GM21737 (cell line): ENCODE data around the gene SLC26A11.
A peak's percentile ranks its signal among the peaks of the same experiment; 100 is the strongest.
"Not testable (repeated sequence)": the region's sequence is repeated elsewhere in the genome, so short reads cannot be mapped to it uniquely, and the experiment has no call there.

Experiments used
- ATAC-seq: cut with Tn5 transposase; IDR thresholded peaks from one replicate; pipeline ENCODE4 v1.9.1; 2021; ENCODE audit warnings: mild to moderate bottlenecking, moderate library complexity; ENCODE audit not compliant: unreplicated experiment

Gene SLC26A11

GRCh38 chr17:80237386-80237785 lies 17.2 kb downstream of the SLC26A11 start:
- no peak for ATAC-seq

DNA sequence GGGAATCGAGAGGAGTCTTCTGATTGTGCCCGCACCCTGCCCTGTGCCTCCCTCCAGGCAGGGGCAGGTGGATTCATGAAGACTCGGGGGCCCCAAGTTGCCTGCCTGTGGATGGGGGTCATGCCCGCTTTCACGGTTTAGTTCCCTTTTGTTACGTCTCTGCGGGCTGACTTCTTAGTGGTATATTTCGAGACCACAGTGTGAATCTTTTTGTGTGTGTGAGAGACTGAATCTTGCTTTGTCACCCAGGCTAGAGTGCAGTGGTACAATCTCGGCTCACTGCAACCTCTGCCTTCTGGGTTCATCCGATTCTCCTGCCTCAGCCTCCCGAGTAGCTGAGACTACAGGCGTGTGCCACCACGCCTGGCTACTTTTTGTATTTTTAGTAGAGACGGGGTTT lies 22.3 kb downstream of the SLC26A11 start:
- no peak for ATAC-seq

DNA sequence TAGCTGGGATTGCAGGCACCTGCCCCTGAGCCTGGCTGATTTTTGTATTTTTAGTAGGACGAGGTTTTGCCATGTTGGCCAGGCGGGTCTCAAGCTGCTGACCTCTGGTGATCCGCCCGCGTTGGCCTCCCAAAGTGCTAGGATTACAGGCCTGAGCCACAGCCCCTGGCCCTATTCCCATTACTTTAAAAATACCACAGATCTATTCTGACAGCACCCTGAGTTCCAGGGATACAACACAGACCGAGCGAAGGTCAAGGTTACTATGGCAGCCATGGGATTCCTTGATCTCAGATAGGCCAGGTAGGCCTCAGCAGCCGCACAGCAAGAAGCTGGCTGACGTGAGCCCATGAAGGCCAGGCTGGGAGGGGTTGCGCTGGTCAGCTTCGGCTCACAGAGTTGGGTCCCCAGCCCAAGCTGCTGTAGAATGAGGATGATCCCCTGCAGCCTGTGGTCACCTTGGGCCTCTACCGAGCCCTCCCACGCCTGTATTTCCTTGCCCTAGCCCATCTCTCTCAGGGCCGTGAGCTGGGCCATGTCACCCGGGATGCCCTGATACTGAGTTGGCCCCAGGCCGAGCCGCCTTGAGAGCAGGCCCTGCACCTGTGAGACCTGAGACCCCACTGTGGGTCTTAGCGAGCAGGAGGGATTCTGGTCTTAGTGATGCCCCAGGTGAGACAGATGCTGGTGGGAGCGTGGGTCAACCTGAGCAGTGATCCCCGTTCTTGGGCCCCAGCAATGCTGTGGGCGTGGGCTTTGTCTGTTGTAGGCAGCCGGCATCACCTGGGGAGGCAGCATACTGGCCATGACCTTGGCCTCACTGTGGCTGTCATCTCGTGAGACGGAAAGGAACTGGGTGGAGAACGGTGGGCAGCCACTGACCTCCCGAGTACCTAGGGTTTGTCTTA lies 23.6 kb downstream of the SLC26A11 start:
- ATAC-seq, result no peak

DNA sequence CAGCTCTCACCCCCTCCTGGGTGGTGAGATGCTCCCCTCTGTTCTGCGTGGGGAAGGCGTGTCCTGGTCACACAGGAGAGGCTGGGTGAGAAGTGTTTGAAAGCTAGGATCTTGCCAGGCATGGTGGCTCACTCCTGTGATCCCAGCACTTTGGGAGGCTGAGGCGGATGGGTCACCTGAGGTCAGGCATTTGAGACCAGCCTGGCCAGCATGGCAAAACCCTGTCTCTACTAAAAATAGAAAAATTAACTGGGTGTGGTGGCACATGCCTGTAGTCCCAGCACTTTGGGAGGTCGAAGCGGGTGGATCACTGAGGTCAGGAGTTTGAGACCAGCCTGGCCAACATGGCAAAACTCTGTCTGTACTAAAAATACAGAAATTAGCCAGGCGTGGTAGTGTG lies 24.2 kb downstream of the SLC26A11 start:
- not testable (repeated sequence) for ATAC-seq

DNA sequence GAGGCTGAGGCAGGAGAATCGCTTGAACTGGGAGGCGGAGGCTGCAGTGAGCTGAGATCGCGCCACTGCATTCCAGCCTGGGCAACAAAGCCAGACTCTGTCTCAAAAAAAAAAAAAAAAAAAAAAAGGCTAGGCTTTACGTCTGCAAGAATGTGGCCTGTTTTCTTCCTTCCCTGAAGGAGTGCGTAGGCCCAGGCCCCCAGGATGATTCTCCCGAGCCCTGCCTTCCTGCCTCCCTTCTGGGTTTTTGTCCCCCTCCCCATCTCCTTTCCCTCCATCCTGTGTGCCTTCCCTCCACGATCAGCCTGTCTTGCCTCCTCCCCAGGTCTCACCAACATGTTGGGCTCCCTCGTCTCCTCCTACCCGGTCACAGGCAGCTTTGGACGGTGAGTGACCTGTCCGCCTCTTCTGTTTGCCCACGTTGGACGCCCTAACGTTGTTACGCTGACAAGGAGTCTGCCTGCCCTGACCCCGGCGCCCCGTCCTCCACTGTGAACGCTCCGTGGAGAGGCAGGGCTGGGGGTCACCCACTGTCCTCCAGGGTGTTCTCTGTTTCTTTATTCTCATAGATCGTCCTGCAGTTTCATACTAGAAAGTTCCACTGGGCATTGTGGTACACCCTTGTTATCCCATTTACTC lies 24.8 kb downstream of the SLC26A11 start:
- no peak for ATAC-seq

DNA sequence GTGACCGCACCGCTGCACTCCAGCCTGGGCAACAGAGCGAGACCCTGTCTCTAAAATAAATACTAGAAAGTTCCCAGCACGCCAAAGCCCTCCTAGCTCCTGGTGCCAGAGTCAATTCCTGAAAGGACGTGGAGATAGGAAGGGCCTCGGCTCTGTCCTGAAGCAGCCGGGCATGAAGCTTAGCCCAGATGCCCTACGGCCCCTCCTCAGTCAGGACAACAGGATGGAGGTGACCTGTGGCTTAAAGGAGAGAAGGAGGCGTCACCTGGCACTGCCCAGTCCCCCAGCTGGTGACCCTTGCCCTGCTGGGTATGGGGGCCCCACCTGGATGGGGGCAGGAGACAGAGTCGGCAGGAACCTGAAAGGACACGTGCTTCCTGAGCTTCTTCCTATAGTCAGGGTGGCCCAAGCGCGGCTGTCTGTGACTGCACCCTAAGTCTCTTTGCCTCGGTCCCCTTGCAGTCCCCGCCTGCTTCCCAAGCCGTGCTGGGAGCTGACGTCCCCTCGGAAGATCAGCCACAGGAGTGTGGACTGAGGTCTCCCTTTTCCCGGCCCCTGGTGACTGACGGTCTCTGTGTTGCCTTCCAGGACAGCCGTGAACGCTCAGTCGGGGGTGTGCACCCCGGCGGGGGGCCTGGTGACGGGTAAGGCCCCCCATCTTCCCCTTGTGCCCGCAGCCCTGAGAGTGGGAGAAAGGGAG lies 25.5 kb downstream of the SLC26A11 start:
- no peak for ATAC-seq

DNA sequence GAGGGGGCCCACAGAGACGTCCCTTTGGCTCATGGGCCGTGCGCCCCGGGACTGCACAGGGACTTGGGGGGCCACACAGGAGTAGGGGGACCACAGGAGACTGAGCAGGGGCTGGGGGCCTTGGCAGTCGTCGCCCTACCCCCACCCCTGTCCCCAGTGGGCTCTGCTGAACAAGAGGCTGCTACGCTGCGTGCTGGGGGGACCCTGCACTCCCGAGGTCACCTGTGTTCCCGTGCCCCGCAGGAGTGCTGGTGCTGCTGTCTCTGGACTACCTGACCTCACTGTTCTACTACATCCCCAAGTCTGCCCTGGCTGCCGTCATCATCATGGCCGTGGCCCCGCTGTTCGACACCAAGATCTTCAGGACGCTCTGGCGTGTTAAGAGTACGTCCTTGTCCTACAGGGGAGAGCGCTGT lies 26.0 kb downstream of the SLC26A11 start:
- no peak for ATAC-seq

DNA sequence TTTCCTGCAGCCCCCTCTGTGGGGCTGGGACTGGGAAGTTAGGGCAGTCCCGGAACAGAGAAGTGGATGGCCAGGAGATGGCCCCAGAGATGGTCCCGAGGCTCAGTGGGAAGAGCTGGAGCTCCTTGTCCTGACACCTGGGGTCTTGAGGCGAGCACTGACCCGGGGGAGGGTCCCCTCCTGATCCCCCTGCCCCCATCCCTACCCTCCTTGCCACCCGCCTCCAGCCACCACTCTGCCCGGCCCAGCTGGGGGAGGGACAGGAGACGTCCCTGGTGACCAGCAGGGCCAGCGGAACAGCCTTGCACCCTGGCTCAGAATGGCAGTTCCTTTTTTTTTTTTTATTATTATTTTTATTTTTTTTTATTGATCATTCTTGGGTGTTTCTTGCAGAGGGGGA lies 26.5 kb downstream of the SLC26A11 start:
- no peak for ATAC-seq

- ATAC-seq, result no peak
Observed at GRCh38 chr17:80247561-80247960, 27.3 kb downstream of the SLC26A11 start.

- ATAC-seq, result no peak
Observed at GRCh38 chr17:80248001-80248893, 28.0 kb downstream of the SLC26A11 start.

- ATAC-seq, result no peak
Observed at GRCh38 chr17:80248894-80249710, 28.9 kb downstream of the SLC26A11 start.

GRCh38 chr17:80251966-80252365 lies 31.7 kb downstream of the SLC26A11 start:
- ATAC-seq, result no peak

- ATAC-seq, result no peak
Observed at GRCh38 chr17:80252871-80253270, 32.6 kb downstream of the SLC26A11 start.

GRCh38 chr17:80253631-80254395 lies 33.6 kb downstream of the SLC26A11 start:
- ATAC-seq, result no peak

DNA sequence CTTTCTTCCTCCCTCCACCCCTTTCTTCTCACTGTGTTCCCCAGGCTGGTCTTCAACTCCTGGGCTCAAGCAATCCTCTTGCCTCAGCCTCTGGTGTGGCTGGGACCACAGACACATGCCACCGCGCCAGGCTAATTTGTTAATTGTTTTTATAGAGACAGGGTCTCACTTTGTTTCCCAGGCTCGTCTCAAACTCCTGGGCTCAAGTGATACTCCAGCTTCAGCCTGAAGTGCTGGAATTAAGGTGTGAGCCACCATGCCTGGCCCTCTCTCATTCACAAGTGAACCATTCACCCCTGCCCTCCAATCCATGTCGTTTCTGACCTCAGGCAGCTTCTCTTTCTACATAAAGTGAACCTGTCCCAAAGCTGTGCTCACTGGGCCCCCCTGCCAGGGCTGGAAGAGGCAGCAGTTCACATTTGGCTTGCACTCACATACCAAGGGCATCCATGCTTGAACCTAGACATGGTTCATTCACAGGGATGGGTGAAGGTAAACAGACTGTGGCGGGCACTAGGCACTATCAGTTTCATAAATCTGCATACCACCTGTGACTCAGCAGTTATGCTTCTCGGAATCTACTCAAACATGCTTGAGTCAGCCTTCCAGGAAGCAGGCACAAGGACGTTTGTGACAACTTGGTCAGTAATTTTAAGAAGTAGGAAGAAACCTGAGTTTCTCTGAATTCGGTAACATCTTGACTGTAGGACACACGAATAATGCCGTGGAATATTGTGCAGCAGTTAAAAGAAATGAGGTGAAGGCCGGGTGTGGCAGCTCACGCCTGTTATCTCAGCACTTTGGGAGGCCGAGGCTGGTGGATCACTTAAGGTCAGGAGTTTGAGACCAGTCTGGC lies 34.4 kb downstream of the SLC26A11 start:
- ATAC-seq, result peak; percentile 59

- no peak for ATAC-seq
Observed at GRCh38 chr17:80256034-80256350, 35.8 kb downstream of the SLC26A11 start.

GRCh38 chr17:80257716-80258213 lies 37.5 kb downstream of the SLC26A11 start:
- ATAC-seq, result no peak

GRCh38 chr17:80258296-80258695 lies 38.1 kb downstream of the SLC26A11 start:
- not testable (repeated sequence) for ATAC-seq
